ENCODE data around the gene DUSP6. TPM values are rescaled to one million over a fixed set of nuclear protein-coding genes. Genes with fewer than 3 reads are reported as not detected.

DUSP6 gene
- total and polyA plus RNA-seq, 2 of the 13 experiments (the other 11 are each of a cell fraction or from before 2014, with no cell fraction given): 40.9 to 161 TPM

DNA sequence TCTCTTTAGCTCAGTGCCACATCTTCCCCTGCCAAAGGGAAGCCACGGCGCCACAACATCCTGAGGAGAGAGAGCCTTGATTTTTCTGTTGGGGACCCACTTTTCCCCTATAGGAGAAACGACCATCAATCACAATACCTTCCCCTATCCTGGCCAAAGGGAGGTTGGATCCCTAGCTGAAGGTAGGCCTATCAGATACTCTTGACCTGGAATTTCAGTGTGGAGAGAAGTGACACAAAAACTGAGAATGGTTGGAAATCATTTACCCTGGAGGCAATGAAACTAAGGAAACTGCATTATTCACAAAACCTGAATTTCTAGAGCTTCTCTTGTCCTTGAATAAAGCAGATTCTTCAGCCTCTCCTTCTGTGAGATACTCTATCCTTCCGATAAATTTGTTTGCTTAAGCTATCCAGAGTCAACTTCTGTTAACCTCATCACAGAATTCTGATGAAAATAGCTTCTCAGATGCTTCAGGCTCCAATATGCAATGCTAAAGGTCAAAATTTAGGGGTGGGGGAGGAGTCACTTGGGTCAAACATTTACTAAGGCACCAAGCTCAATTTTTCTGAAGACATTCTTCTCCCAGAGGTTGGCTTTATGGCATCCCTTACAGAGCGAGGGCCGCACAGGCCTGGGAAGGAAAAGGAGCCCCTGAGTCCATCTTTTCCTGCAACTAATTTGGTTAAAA lies 27.0 kb upstream of the DUSP6 start (continued):
- TF ChIP-seq, protein P1, sequence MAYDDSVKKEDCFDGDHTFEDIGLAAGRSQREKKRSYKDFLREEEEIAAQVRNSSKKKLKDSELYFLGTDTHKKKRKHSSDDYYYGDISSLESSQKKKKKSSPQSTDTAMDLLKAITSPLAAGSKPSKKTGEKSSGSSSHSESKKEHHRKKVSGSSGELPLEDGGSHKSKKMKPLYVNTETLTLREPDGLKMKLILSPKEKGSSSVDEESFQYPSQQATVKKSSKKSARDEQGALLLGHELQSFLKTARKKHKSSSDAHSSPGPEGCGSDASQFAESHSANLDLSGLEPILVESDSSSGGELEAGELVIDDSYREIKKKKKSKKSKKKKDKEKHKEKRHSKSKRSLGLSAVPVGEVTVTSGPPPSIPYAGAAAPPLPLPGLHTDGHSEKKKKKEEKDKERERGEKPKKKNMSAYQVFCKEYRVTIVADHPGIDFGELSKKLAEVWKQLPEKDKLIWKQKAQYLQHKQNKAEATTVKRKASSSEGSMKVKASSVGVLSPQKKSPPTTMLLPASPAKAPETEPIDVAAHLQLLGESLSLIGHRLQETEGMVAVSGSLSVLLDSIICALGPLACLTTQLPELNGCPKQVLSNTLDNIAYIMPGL (CRISPR knock-in tag; IDR thresholded peaks at IDR 0.05; ENCODE audit: borderline replicate concordance in 1 of 2, low read depth in 1 of 2): no peak
- TF ChIP-seq RFX5 (IDR thresholded peaks at IDR 0.05; ENCODE audit: low read depth, low read length): no peak
- TF ChIP-seq, protein P2, sequence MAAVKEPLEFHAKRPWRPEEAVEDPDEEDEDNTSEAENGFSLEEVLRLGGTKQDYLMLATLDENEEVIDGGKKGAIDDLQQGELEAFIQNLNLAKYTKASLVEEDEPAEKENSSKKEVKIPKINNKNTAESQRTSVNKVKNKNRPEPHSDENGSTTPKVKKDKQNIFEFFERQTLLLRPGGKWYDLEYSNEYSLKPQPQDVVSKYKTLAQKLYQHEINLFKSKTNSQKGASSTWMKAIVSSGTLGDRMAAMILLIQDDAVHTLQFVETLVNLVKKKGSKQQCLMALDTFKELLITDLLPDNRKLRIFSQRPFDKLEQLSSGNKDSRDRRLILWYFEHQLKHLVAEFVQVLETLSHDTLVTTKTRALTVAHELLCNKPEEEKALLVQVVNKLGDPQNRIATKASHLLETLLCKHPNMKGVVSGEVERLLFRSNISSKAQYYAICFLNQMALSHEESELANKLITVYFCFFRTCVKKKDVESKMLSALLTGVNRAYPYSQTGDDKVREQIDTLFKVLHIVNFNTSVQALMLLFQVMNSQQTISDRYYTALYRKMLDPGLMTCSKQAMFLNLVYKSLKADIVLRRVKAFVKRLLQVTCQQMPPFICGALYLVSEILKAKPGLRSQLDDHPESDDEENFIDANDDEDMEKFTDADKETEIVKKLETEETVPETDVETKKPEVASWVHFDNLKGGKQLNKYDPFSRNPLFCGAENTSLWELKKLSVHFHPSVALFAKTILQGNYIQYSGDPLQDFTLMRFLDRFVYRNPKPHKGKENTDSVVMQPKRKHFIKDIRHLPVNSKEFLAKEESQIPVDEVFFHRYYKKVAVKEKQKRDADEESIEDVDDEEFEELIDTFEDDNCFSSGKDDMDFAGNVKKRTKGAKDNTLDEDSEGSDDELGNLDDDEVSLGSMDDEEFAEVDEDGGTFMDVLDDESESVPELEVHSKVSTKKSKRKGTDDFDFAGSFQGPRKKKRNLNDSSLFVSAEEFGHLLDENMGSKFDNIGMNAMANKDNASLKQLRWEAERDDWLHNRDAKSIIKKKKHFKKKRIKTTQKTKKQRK (IDR thresholded peaks at IDR 0.05; ENCODE audit: low read length): no peak
- TF ChIP-seq POLR2G (IDR thresholded peaks at IDR 0.05; ENCODE audit: low read depth, low read length): peak; percentile 72; the same call in 1 of the 2 replicates
- no peak for TF ChIP-seq KLF13 (CRISPR knock-in tag; IDR thresholded peaks at IDR 0.05)
- TF ChIP-seq ZNF83 (CRISPR knock-in tag; IDR thresholded peaks at IDR 0.05; ENCODE audit: borderline replicate concordance): no peak
- TF ChIP-seq PLRG1 (conservative IDR thresholded peaks at IDR 0.05): no peak
- TF ChIP-seq, protein P3, sequence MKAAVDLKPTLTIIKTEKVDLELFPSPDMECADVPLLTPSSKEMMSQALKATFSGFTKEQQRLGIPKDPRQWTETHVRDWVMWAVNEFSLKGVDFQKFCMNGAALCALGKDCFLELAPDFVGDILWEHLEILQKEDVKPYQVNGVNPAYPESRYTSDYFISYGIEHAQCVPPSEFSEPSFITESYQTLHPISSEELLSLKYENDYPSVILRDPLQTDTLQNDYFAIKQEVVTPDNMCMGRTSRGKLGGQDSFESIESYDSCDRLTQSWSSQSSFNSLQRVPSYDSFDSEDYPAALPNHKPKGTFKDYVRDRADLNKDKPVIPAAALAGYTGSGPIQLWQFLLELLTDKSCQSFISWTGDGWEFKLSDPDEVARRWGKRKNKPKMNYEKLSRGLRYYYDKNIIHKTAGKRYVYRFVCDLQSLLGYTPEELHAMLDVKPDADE (CRISPR knock-in tag; IDR thresholded peaks at IDR 0.05): no peak
- TF ChIP-seq NFYC (CRISPR knock-in tag; IDR thresholded peaks at IDR 0.05): peak; percentile 86
- no peak for TF ChIP-seq RCOR2 (CRISPR knock-in tag; IDR thresholded peaks at IDR 0.05)
- TF ChIP-seq TBX3 (IDR thresholded peaks at IDR 0.05; ENCODE audit: borderline replicate concordance): no peak
- TF ChIP-seq ZNF468 (CRISPR knock-in tag; IDR thresholded peaks at IDR 0.05): no peak
- no peak for TF ChIP-seq CAMTA2 (CRISPR knock-in tag; IDR thresholded peaks at IDR 0.05; ENCODE audit: borderline replicate concordance)
- no peak for TF ChIP-seq MEIS2 (CRISPR knock-in tag; IDR thresholded peaks at IDR 0.05)
- TF ChIP-seq MAZ (IDR thresholded peaks at IDR 0.05; ENCODE audit: borderline replicate concordance, low read depth, low read length): no peak
- TF ChIP-seq MAZ (CRISPR knock-in tag; IDR thresholded peaks at IDR 0.05; ENCODE audit: low read depth): no peak
- TF ChIP-seq RBFOX2 (IDR thresholded peaks at IDR 0.05; ENCODE audit: low read depth, low read length): no peak; the same call in 1 of the 2 replicates
- peak; percentile 32; the same call in 1 of the 2 replicates for TF ChIP-seq HDAC2 (CRISPR knock-in tag; IDR thresholded peaks at IDR 0.05)
- TF ChIP-seq HDAC1 (CRISPR knock-in tag; IDR thresholded peaks at IDR 0.05): no peak
- peak; percentile 49; the same call in 1 of the 2 replicates for TF ChIP-seq FOXJ3 (CRISPR knock-in tag; IDR thresholded peaks at IDR 0.05; ENCODE audit: borderline replicate concordance)
- no peak for TF ChIP-seq ZNF263 (CRISPR knock-in tag; IDR thresholded peaks at IDR 0.05)
- peak; percentile 46; the same call in 1 of the 2 replicates for TF ChIP-seq FOXA3 (CRISPR knock-in tag; IDR thresholded peaks at IDR 0.05)
